Endothelial cell (in vitro differentiated cells): Measurements from ENCODE around the gene APEH. TPM values are rescaled to one million over a fixed set of nuclear protein-coding genes. Genes with fewer than 3 reads are reported as not detected.

Experiments used
- DNase-seq: peaks from one replicate; pipeline ENCODE4 v3.0.0; 2021; ENCODE audit warnings: low spot score
- H3K27ac Mint-ChIP-seq: one replicate; pipeline ENCODE4 v1.8.0; 2021; ENCODE audit warnings: mixed read lengths, inconsistent platforms; ENCODE audit not compliant: unreplicated experiment
- H3K27me3 Mint-ChIP-seq: one replicate; pipeline ENCODE4 v1.8.0; 2021; ENCODE audit warnings: mild to moderate bottlenecking, moderate library complexity, mixed read lengths, inconsistent platforms; ENCODE audit not compliant: unreplicated experiment
- H3K36me3 Mint-ChIP-seq: one replicate; pipeline ENCODE4 v1.8.0; 2021; ENCODE audit warnings: mild to moderate bottlenecking, low read depth, mixed read lengths, inconsistent platforms; ENCODE audit not compliant: unreplicated experiment
- H3K4me1 Mint-ChIP-seq: one replicate; pipeline ENCODE4 v1.8.0; 2021; ENCODE audit warnings: mild to moderate bottlenecking, mixed read lengths, inconsistent platforms; ENCODE audit not compliant: unreplicated experiment
- H3K4me3 Mint-ChIP-seq: one replicate; pipeline ENCODE4 v1.8.0; 2021; ENCODE audit warnings: mild to moderate bottlenecking, mixed read lengths, inconsistent platforms; ENCODE audit not compliant: unreplicated experiment
- H3K9me3 Mint-ChIP-seq: one replicate; pipeline ENCODE4 v1.8.0; 2021; ENCODE audit warnings: mixed read lengths, inconsistent platforms; ENCODE audit not compliant: unreplicated experiment
- CTCF ChIP-seq: fragments of 200-600 bp; sonication (generic); IDR thresholded peaks from one replicate; pipeline ENCODE4 v1.5.0; 2021; ENCODE audit warnings: antibody characterized with exemption; ENCODE audit not compliant: unreplicated experiment
- total RNA-seq: library from RNA; stranded (reverse); fragmentation: NEBNext Ultra II Directional; extraction: Animal tissue kit (Norgen Biotek cat#: 25700); gene quantifications from one replicate; pipeline ENCODE4 v1.2.1, GENCODE V29; 2021; ENCODE audit not compliant: unreplicated experiment

APEH gene
- total RNA-seq, 1 donor from 2014 or later, result 71.1 TPM

GRCh38 chr3:49725906-49726681 lies 51.9 kb downstream of the APEH start:
- peaks cover 17% of the 10 kb centered on the region for H3K27me3 Mint-ChIP-seq
- no peak for DNase-seq
- no peak for TF ChIP-seq CTCF
- H3K4me1 Mint-ChIP-seq, result peaks cover 4% of the 10 kb centered on the region
- H3K36me3 Mint-ChIP-seq, result peaks cover 10% of the 10 kb centered on the region
- H3K27ac Mint-ChIP-seq, result peak overlapping the region; percentile 9
- H3K9me3 Mint-ChIP-seq, result no peaks in the 10 kb centered on the region
- no peak overlapping the region for H3K4me3 Mint-ChIP-seq

- Mint-ChIP-seq H3K4me3 (no peak overlapping the region), H3K9me3 (no peaks in the 10 kb centered on the region), H3K4me1 (peaks cover 4% of the 10 kb centered on the region), H3K27me3 (peaks cover 13% of the 10 kb centered on the region), H3K36me3 (peaks cover 15% of the 10 kb centered on the region), H3K27ac (no peak overlapping the region)
- no peak for DNase-seq
- no peak for TF ChIP-seq CTCF
These were observed 53.2 kb downstream of the APEH start for GRCh38 chr3:49727154-49727923.

GRCh38 chr3:49727924-49728361 lies 53.8 kb downstream of the APEH start:
- Mint-ChIP-seq H3K4me1 (no peaks in the 10 kb centered on the region), H3K9me3 (no peaks in the 10 kb centered on the region), H3K27ac (no peak overlapping the region), H3K27me3 (peaks cover 10% of the 10 kb centered on the region), H3K4me3 (peak overlapping the region; percentile 52), H3K36me3 (peaks cover 11% of the 10 kb centered on the region)
- TF ChIP-seq CTCF, result no peak
- no peak for DNase-seq

- Mint-ChIP-seq H3K4me1 (no peaks in the 10 kb centered on the region), H3K27ac (no peak overlapping the region), H3K27me3 (no peaks in the 10 kb centered on the region), H3K9me3 (no peaks in the 10 kb centered on the region), H3K36me3 (peaks cover 18% of the 10 kb centered on the region), H3K4me3 (no peak overlapping the region)
- TF ChIP-seq CTCF, result no peak
- DNase-seq, result no peak
These were observed 55.9 kb downstream of the APEH start for GRCh38 chr3:49729966-49730609.
